SHP77 treated with DMSO at 0.1 percent for 48 hours (cell line): ENCODE measurements around the gene TCAP.

Source experiments
- DNase-seq: peaks from one replicate; lab custom pipeline; 2025; lab: John Stamatoyannopoulos, UW

TCAP gene, protein sequence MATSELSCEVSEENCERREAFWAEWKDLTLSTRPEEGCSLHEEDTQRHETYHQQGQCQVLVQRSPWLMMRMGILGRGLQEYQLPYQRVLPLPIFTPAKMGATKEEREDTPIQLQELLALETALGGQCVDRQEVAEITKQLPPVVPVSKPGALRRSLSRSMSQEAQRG

DNA sequence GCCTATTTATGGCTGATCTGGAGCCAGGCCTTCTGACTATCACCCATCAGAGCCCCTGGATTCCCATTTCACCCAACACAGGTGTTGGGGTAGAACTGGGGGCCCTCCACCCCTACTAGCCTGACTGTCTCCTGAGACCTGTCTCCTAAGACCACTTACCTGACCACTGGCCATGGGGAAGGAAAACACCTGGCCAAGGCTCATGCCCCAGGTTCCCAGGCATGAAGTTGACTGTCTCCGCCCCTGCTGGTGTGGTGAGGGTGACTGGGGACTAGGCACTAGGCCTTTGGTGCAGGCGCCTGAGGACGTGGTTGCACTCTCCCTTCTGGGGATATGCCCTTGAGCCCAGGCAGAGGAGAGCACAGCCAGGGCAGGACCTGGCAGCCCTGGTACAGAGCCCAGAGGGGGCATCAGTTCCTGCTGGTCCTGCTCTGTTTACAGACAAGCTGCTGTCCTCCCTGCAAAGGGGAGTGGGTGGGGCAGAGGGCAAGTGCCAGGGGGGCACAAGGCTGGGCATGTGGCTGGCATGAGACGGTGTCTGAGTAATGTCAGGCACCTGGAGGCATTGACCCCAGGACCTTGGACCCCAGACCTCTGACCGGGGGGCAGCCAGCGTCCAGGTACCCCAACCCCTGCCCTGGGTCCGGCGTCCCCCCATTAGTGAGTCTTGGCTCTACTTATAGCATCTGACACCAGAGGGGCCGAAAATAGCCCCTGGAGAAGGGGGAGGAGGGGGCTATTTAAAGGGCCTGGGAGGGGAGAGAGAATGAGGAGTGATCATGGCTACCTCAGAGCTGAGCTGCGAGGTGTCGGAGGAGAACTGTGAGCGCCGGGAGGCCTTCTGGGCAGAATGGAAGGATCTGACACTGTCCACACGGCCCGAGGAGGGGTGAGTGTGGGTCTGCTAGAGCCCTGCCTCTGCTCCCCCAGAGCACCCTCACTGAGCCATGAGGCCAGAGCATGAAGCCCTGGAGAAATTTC, at the start of gene TCAP:
TSS of gene TCAP (plus strand) at position 769 of the 981 bp plus-strand sequence. CDS start at position 780, 11 bp downstream.
- DNase-seq = no peak

DNA sequence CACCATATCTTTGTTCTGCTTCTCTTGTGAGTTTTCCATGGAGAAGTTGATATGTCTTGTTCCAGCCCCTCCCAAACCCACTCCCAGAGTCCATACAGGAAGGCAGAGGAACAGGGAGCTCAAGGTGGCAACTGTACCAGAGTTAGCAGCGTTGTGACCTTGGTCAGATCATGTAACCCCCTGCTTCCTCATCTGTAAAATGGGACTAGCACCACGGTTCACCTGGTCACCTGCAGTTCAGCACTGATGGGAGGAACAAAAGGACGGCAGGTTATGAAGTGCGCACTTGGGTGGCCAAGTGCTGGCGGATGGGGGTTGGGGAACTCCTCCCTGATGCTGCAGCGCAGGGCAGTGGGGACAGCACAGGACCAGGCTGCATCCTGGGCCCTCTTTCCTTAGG, 49.7 kb upstream of the TCAP start:
- DNase-seq = no peak

DNA sequence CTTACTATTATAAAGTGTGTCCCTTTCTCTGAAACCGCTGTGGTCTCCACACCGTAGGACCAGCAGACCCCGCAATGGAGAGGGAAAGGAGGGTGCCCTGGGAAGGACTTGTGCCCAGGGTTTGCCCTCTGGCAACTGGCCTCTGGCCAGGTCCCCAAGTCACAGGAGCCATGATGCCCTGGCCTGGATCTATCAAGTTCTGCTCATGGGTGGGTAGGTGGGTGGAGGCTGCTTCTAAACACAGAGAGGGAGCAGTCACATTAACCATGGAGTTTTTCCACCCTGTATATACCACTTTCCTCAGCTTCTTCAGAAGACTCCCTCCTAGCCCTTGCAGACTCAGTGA, 48.1 kb upstream of the TCAP start:
- DNase-seq = no peak

DNA sequence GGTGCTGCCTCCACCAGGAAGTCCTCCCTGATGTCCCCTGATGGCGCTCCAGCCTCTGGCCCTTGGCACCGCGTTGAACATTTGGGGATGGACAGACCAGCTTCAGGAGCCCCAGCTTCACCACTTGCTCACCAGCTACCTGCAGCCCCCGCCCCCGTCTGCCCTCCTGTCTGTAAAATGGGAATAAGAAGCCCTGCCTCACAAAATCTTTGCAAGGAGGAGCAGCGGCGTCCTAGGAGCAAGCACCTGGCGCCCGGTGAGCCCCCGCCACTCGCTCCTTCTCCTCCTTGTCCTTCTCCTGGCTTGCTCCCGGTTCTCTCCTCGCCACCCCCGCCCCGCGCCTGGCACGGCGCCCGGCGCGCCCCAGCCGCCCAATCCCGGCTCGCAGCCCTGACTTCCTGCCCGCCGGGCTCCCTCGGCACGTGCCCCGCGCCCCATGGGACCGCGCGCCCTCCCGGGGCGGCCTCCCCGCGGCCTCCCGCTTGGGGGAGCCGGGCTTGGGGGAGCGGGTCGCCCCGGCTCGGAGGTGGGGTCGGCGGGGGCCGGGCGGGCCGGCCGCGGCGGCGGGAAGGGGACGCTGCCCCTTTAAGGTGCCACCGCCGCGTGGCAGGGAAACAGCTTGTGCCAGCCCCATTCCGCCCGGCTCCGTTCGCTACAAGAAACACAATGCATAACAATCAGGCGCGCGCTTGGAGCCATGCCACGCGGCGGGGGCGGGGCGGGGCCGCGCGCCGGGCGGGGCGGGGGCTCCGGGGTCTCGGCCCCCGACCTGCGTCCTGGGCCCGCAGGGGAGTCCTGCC, 47.5 kb upstream of the TCAP start:
- DNase-seq = no peak

DNA sequence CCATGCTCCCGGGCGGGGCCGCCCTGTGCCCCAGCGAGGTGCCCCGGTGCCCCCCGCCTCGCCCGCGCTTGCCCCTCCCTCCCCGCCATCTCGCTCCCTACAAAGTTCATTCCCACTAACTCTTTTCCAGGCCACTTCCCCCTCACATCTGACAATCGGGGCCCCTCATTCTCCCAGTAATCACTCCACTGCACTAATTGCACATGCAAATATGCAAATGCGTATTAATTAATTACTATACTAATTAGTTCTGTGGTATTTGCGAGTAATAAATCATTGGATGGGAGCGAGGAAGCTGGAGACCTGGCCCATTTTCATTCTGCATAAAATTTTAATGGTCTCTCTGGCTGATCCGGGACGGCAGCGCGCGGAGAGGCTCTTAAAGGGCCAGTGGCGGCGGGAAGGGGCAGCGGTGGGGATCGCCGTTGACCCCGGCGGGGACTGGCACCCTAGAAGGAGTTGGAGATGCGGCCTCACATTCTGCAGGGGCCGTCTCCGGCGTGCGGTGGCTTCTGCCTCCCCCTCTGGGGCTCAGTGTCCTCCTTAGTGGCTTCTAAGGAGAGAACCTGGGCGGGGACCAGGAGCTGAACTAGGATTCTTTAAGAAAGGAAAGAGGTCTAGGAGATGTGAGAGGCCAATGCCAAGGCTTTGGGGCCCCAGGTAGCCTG, 46.8 kb upstream of the TCAP start:
- no peak for DNase-seq

DNA sequence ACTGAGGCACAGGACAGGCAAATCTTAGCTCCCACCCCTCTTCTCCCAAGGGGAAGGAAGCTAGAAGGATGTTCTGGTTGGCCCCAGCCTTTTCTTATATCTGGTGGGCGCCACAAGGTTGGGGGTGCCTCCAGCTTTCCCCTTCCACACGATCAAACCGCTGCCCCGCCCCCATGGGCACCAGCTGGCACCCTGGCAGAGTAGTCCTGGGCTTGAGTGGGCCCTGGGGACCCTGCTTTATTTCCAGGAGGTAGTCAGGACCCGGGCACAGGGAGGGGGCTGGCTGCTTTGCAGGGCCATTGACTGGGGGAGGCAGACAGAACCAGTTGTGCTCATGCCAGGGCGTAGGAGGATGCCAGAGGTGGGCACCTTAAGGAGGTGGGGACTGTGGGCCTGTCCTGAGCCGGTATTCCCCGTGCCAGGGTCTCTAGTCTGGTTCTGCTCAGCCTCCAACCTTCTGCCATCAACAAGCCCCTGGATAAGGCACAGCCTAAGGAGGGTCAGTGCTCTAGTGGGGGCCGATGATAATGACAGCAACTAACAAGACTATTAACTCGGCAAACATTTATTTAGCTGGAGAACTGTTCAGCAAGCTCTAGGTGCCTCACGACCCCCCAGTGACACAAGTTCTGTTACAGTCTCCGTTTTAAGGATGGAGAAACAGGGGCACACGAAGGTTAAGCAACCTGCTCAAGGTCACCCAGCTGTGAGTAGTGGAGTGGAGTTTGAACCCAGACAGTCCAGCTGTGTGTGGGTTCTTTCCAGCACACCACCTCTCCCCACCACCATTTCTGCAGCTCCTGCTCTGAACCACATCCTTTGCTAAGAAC, 46.0 kb upstream of the TCAP start:
- DNase-seq = no peak

DNA sequence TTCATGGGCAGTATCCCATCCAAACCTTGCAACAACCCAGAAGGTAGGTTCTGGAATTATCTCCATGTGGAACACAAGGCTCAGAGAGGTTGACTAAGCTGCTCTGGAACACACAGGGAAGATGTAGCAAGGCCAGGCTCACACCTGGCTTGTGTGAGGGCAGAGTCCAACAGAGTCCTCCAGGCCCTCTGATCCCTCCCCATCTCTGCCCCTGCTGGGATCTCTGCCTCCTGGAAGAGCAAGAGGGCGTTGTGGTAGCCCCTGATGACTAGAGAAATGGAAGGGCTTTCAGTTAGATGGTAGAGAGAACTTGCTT, 45.4 kb upstream of the TCAP start:
- DNase-seq = no peak

DNA sequence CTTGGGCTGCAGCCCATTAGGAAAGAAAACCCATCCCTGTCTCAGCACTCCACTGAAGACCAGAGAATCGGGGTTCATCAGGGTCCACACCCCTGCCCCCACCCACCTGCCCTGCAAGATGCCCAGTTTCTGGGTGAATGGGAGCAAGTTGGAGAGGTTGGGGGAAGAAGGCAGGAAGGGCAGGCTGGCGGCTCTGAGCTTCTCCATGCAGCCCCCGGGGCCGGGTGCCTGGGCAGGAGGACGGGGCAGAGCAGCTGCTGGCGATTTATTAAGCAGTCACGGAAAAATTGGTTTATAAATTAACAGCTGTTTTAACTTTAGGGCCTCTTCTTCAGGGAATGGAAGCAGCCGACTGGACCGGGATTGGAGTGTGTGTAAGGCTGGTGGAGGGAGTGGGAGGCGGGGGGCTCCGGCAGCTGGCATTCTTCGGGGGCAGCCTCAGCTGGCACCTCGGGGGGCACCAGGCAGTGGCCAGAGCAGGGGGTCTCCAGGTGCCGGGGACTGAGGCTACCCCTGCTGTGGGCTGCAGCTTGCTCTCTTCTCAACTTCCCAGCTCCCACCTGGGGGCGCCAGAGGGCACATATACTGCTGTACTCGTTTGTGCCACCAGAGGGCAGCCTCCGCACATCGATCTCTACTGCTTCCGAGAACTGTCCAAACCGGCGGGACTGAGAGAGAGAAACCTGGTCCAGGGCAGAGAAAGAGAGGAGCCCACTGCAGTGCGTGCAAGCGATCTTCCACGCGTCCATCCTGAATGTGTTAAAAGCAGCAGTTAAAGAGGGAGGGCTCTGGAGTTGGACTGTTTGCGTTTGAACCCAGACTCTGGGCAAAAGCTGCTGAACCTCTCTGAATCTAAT, 43.4 kb upstream of the TCAP start:
- peak; percentile 84 for DNase-seq

DNA sequence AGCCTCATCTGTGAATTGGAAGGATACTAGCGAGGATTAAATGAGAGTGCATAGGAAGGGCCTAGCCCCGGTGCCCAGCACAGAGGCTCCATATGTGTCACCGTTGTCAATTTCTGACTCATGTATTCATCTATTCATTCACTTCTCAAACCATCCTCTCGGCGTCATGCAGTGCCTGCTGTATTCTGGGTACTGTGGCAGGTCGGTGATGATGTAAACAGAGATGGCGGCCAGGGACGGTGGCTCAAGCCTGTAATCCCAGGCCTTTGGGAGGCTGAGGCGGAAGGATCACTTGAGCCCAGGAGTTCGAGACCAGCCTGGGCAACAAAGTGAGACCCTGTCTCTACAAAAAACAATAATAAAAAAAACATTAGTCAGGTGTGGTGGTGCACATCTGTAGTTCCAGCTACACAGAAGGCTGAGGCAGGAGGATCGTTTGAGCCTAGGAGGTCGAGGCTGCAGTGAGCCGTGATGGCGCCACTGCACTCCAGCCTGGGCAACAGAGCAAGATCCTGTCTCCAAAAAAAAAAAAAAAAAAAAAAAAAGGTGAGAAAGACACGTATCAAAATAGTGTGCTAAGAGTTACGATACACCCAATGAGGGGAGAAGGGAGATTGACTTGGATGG, 42.7 kb upstream of the TCAP start:
- peak; percentile 61 for DNase-seq

DNA sequence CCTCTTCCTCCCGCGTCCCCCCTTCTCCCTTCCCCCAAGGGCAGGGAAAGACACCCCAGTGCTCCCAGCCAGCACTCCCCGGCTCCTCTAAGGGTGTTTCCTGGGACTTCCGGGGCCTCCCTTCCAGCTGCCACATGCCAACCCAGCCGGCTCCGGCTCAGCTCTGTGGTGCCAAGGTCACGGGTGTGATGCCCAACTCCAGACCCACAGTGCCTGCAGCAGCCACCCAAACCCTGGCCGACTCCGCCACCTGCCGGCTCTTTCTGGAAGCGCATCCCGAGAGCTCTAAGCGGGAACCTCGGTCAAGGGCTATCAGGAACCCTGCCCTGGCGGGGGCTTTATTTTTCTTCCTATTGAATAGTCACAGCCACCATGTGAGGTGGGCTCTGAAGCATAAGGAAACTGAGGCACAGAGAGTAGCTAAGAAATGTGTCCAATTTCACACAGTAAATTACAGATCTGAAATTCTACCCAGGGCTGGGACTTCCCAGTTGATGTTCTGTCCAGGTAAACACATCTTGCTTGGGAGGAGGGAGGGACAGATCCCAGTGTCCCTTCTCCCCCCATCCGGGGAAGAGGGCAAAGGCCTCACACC, 41.7 kb upstream of the TCAP start:
- DNase-seq = peak; percentile 43

DNA sequence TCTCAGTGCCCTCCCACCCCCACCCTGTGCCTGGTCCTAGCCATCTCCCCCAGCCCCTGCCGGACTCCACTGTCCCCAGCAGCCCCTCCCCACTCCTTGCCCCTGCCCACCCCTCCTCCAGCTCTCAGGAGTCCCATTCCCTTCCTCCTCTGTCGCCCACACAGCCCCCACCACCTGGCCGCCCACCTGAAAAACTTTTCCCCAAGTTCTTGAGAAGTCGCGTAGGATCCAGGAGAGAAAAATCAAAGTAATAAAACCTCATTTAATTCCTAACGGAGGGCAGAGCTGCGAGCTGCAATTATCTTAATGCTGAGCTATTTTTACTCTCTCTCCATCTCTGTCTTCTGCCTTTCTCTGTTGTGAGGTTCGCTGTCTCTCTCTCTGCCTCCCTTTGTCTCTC, 40.8 kb upstream of the TCAP start:
- no peak for DNase-seq

DNA sequence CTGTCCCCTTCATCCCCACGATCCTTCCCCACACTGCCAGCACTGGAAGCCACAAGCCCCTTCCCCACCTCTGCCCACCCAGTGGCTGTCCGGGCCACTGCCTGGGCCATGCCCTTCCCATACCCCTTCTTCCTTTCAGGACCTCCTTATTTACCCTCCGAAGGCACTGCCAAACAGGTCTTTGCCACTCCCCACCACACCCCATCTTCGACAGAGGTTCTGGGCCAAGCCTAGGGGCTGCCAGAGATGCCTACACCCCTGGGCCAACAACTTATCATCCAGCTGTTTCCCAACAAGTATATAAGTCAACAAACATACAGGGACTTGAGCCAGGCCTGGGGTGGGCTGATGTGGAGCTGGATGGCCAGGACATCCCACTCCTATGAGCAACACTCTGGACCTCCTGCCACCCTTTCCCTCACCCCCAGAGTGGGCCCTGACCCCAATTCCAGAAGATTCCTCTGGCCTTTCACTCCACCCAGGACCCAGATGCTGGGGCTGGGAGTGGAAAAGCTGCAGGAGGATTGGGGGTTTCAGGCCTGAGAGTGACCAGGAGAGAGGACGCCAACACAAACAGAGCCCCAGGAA, 39.9 kb upstream of the TCAP start:
- no peak for DNase-seq

DNA sequence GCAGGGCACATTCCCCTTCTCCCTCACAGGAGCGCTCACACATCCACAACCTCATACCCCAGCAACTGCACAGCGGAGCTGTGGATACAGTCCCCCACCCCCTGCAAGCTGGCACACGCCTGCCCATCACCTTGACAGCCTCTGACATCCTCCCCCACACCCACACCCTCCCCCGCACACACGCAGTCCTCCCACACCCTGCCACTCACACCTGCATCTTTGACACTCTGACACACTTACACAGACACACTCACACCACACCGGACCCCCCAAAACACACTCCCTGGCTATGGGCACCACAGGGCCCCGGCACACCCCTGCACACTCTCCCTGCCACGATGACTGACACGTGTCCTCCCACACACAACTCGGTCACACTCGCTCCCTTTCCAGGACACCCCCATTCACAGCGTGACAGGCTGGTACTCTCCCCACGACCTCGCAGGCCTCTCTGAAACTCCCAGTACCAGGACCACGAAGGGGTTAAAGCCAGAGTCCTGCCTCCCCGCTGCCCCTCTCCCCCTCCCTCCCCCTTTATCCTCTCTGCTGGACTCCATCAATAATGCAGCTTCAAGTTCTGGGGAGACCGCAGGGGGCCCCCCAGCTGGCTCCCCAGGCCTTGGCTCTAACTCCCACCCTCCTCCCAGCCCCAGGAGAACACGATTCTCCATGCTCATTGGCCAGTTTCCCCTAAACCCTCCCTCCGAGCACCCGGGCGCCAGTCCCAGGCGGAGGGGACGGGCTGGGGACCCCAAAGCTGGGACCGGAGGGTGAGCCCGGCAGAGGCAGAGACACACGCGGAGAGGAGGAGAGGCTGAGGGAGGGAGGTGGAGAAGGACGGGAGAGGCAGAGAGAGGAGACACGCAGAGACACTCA, 38.7 kb upstream of the TCAP start, which contains the start of gene PPP1R1B:
TSS of gene PPP1R1B (plus strand) at position 782 of the 876 bp plus-strand sequence. CDS start 441 bp downstream, outside the sequence.
- no peak for DNase-seq

DNA sequence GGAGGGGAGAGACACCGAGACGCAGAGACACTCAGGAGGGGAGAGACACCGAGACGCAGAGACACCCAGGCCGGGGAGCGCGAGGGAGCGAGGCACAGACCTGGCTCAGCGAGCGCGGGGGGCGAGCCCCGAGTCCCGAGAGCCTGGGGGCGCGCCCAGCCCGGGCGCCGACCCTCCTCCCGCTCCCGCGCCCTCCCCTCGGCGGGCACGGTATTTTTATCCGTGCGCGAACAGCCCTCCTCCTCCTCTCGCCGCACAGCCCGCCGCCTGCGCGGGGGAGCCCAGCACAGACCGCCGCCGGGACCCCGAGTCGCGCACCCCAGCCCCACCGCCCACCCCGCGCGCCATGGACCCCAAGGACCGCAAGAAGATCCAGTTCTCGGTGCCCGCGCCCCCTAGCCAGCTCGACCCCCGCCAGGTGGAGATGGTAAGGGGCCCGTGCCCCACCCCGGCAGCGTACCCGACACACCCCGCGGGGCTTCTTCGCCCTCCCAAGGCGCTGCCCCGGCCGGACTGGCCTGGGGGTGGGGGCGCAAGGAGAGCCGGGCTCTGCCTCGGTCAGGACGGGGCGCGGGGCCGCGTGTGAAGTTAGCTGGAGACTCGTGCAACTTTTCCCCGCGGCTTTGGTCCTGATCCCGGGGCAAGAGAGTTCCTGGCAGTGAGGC, 38.0 kb upstream of the TCAP start:
- DNase-seq = no peak

DNA sequence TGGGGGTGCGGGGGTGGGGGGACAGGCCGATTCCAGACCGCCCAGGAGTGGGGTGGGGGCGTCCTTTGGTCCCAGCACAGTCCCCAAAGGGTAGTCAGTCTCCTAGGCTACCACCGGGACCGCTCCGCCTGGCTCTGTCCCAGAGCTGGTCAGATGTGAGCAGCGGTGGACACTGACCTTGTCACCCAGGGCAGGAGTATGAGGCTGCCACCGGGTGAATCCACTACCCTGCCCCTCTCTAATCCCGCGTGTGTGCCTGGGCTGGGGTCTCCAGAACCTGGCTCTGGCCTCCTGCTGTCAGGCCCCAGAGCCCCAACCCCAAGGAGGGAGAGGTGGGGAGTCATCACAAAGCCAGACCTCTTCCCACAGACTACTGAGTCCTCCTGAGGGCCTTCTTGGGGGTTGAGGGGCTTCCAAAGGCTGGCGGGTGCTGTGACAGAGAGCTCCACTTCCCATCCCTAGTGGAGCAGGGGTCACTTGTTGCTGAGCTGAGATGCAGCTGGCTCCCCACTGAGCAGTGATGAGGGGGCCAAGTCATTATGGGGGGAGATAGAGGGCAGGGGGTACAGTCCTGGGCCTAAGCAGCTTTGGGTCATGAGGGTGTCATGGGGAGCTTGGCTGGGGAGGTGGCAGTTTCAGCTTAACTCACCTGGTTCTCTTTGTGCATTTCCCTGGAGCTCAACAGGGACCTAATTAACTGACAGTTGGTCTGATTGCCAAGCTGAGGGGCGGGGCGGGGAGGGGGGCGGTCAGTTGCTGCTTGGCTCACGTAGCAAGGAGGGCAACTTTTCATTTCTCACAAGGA, 37.2 kb upstream of the TCAP start:
- no peak for DNase-seq

DNA sequence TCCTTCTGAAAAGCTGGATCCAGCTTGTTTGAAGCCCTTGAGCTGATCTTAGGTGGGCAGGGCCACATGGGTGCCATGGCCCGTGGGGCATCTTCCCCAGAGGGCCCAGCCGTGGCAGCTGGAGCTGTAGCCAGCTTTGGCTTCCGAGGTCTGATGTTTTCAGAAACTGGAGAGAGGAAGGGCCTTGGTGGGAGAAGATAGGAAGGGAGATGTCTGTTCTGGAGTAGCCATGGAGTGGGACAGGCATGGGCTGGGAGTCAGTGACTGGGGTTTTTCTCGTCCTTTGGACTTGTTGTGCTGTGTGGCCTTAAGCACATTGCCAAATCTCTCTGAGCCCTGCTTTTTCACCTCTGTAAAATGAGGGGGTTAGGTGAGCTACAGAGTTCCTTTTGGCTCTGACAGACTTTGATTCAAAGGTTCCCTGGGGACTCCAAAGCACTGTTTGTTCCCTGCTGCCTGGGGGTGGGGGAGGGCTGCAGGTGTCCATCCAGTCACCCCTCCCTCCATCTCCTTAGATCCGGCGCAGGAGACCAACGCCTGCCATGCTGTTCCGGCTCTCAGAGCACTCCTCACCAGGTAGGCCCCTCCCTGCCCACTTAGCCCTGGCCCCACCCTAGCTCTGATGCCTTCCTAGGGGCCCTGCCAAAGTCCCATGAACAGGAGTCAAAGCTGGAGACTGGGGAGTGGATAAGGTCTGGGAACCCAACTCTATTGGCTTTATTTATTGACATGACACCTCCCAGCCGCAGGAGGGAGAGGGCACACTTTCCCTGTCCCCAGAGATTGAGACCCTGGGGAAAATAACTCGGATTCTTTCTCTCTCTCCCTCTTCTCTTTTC, 36.3 kb upstream of the TCAP start:
- no peak for DNase-seq
